OCI-LY7 (cell line): ENCODE results near the gene OR4X2.

ENCODE experiments used
- EZH2phosphoT487 ChIP-seq: fragments of 200-600 bp; sonication (generic); IDR thresholded peaks from 2 replicates; pipeline ENCODE4 v1.6.1; 2018; ENCODE audit warnings: low read depth, borderline replicate concordance, mild to moderate bottlenecking, mixed run types, antibody characterized with exemption, low read length, moderate library complexity, mixed read lengths
- TF ChIP-seq, protein P1 (sequence below): fragments of 200-600 bp; sonication (generic); conservative IDR thresholded peaks from 2 replicates; pipeline ENCODE4 v1.5.1; 2014; ENCODE audit warnings: mild to moderate bottlenecking, antibody characterized with exemption, low read length, moderate library complexity, mixed read lengths

DNA sequence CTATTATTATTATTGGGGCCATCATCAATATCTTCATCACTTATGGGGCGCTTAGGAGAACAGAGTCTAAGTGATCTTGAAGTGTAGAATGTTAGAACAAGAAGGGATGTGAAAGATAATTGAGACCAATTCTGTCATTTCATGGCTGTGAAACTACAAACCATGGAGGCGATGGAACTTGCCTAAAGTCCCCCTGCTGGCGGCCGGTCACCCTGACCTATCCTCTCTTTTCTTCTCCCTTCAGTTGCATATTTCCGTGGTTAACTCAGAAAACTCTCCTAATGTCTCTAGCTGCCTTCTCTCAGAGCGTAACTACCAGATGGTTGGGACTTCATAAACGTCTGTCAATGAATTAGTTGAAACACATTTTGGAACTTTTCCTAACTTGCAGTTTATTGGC, 34.9 kb upstream of the OR4X2 start:
- TF ChIP-seq, protein P1, sequence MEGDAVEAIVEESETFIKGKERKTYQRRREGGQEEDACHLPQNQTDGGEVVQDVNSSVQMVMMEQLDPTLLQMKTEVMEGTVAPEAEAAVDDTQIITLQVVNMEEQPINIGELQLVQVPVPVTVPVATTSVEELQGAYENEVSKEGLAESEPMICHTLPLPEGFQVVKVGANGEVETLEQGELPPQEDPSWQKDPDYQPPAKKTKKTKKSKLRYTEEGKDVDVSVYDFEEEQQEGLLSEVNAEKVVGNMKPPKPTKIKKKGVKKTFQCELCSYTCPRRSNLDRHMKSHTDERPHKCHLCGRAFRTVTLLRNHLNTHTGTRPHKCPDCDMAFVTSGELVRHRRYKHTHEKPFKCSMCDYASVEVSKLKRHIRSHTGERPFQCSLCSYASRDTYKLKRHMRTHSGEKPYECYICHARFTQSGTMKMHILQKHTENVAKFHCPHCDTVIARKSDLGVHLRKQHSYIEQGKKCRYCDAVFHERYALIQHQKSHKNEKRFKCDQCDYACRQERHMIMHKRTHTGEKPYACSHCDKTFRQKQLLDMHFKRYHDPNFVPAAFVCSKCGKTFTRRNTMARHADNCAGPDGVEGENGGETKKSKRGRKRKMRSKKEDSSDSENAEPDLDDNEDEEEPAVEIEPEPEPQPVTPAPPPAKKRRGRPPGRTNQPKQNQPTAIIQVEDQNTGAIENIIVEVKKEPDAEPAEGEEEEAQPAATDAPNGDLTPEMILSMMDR = peak; percentile 42; the same call in 1 of the 2 replicates
- no peak for TF ChIP-seq EZH2phosphoT487
